ENCODE measurements around the gene PCNX1. TPM values are rescaled to one million over a fixed set of nuclear protein-coding genes. Genes with fewer than 3 reads are reported as not detected.

The PCNX1 gene
- polyA plus RNA-seq, 1 experiment = 54.2 TPM

- ChIA-PET CTCF (interaction anchor here (1.1 to 6.5 kb wide), 3 partner anchors 18 to 136 kb away, joined by 3 to 28 read pairs (median 25); partner anchors contain the start of gene PCNX1), POLR2A (no interaction called here)
- no peak overlapping the region for H3K27ac ChIP-seq (ENCODE audit: low read depth, low read length)
- DNase-seq (ENCODE audit: low read depth, low spot score) = no peak
- no peaks in the 10 kb centered on the region for H3K27me3 ChIP-seq (ENCODE audit: control insufficient read depth, insufficient read depth, low read length)
- TF ChIP-seq CTCF (IDR thresholded peaks at IDR 0.05; ENCODE audit: low read depth, low read length) = no peak
- H3K9me3 ChIP-seq (ENCODE audit: control insufficient read depth, insufficient read depth, low read length) = no peaks in the 10 kb centered on the region
- H3K4me3 ChIP-seq (ENCODE audit: low read depth, low read length) = no peak overlapping the region
Observed at GRCh38 chr14:70954068-70954467, 46.8 kb downstream of the PCNX1 start.

GRCh38 chr14:70955543-70956480, 48.6 kb downstream of the PCNX1 start:
- no peak overlapping the region for H3K4me3 ChIP-seq (ENCODE audit: low read depth, low read length)
- POLR2A ChIA-PET = no interaction called here
- no peaks in the 10 kb centered on the region for H3K9me3 ChIP-seq (ENCODE audit: control insufficient read depth, insufficient read depth, low read length)
- H3K27ac ChIP-seq (ENCODE audit: low read depth, low read length) = no peak overlapping the region
- CTCF ChIA-PET = interaction anchor here (0.6 to 6.5 kb wide), 15 partner anchors 12 to 138 kb away, joined by 3 to 28 read pairs (median 4); partner anchors contain the start of gene PCNX1
- H3K27me3 ChIP-seq (ENCODE audit: control insufficient read depth, insufficient read depth, low read length) = no peaks in the 10 kb centered on the region
- peak; percentile 78 for TF ChIP-seq CTCF (IDR thresholded peaks at IDR 0.05; ENCODE audit: low read depth, low read length)
- DNase-seq (ENCODE audit: low read depth, low spot score) = peak; percentile 7

- no peak for DNase-seq (ENCODE audit: low read depth, low spot score)
- no peak for TF ChIP-seq CTCF (IDR thresholded peaks at IDR 0.05; ENCODE audit: low read depth, low read length)
- Histone ChIP-seq H3K27ac (ENCODE audit: low read depth, low read length) (no peak overlapping the region), H3K27me3 (ENCODE audit: control insufficient read depth, insufficient read depth, low read length) (no peaks in the 10 kb centered on the region), H3K4me3 (ENCODE audit: low read depth, low read length) (no peak overlapping the region), H3K9me3 (ENCODE audit: control insufficient read depth, insufficient read depth, low read length) (no peaks in the 10 kb centered on the region)
- POLR2A ChIA-PET = no interaction called here
- CTCF ChIA-PET = interaction anchor here (2.2 to 6.5 kb wide), 2 partner anchors 50 to 139 kb away, joined by 20 to 28 read pairs; partner anchors contain the start of gene PCNX1
Observed at GRCh38 chr14:70956511-70956910, 49.3 kb downstream of the PCNX1 start.

- ChIA-PET POLR2A (no interaction called here), CTCF (interaction anchor here (0.9 to 2.0 kb wide), 3 partner anchors 15 to 140 kb away, joined by 5 to 12 read pairs (median 6); partner anchors contain the start of gene PCNX1)
- Histone ChIP-seq H3K27ac (ENCODE audit: low read depth, low read length) (no peak overlapping the region), H3K9me3 (ENCODE audit: control insufficient read depth, insufficient read depth, low read length) (no peaks in the 10 kb centered on the region), H3K27me3 (ENCODE audit: control insufficient read depth, insufficient read depth, low read length) (no peaks in the 10 kb centered on the region), H3K4me3 (ENCODE audit: low read depth, low read length) (no peak overlapping the region)
- DNase-seq (ENCODE audit: low read depth, low spot score) = no peak
- no peak for TF ChIP-seq CTCF (IDR thresholded peaks at IDR 0.05; ENCODE audit: low read depth, low read length)
Observed at GRCh38 chr14:70957710-70958109, 50.5 kb downstream of the PCNX1 start.

- ChIA-PET POLR2A (no interaction called here), CTCF (interaction anchor here (1.1 to 3.7 kb wide), 3 partner anchors 10 to 145 kb away, joined by 3 to 15 read pairs (median 4); partner anchors contain the start of gene PCNX1)
- Histone ChIP-seq H3K27ac (ENCODE audit: low read depth, low read length) (no peak overlapping the region), H3K9me3 (ENCODE audit: control insufficient read depth, insufficient read depth, low read length) (no peaks in the 10 kb centered on the region), H3K4me3 (ENCODE audit: low read depth, low read length) (no peak overlapping the region), H3K27me3 (ENCODE audit: control insufficient read depth, insufficient read depth, low read length) (no peaks in the 10 kb centered on the region)
- DNase-seq (ENCODE audit: low read depth, low spot score) = no peak
- no peak for TF ChIP-seq CTCF (IDR thresholded peaks at IDR 0.05; ENCODE audit: low read depth, low read length)
Observed at GRCh38 chr14:70962935-70963334, 55.7 kb downstream of the PCNX1 start.
